Stomach smooth muscle (tissue), 2 donors: ENCODE results near the gene LRMDA.

ENCODE experiments used
- H3K27ac ChIP-seq: one replicate; pipeline ENCODE4 v1.7.0; 2013; ENCODE audit warnings: mild to moderate bottlenecking, low read length, inconsistent platforms
- H3K27me3 ChIP-seq, 2 donors: one replicate each; pipeline ENCODE4 v1.7.0; 2013; ENCODE audit warnings: low read length in 2 of 2; ENCODE audit not compliant: insufficient read depth in 2 of 2, control insufficient read depth in 1 of 2
- H3K36me3 ChIP-seq, 2 donors: one replicate each; pipeline ENCODE4 v1.7.0; 2013; ENCODE audit warnings: low read length in 2 of 2; ENCODE audit not compliant: control insufficient read depth in 2 of 2, insufficient read depth in 2 of 2
- H3K4me1 ChIP-seq: one replicate; pipeline ENCODE4 v1.7.0; 2013; ENCODE audit warnings: low read length; ENCODE audit not compliant: control insufficient read depth, insufficient read depth
- H3K4me3 ChIP-seq, 2 donors: one replicate each; pipeline ENCODE4 v1.7.0; 2013; ENCODE audit warnings: low read length in 2 of 2
- H3K9ac ChIP-seq, 2 donors: one replicate each; pipeline ENCODE4 v1.7.0; 2013; ENCODE audit warnings: low read length in 2 of 2, mild to moderate bottlenecking in 1 of 2
- H3K9me3 ChIP-seq, 2 donors: one replicate each; pipeline ENCODE4 v1.7.0; 2013; ENCODE audit warnings: low read length in 2 of 2; ENCODE audit not compliant: control insufficient read depth in 2 of 2
- donor health status: healthy.
- donor health status: Pancreatic carcinoma.

LRMDA gene

DNA sequence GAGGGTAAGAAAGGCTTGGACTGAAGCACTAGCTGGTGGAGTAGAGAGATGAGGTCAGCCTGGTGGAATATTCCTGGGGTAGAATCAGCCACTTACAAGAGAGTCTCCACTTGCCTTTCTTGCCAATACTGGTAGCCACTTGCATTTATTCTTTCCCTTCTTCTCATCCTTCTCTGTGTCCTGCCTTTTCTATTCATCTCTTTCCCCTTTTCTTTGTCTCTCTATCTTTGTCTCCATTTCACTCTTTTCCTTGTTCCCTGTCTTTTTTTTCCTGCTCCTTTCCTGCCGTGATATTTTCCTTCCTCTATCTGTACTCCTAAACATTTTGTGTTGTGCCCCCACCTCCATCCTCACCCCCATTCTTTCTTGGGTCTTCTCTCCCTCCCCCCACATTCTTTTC is 214.3 kb downstream of the LRMDA start:
- Histone ChIP-seq H3K4me3 (no peak overlapping the region), H3K27me3 (no peaks in the 10 kb centered on the region), H3K9ac (no peak overlapping the region), H3K4me1 (no peaks in the 10 kb centered on the region), H3K36me3 (no peaks in the 10 kb centered on the region), H3K27ac (no peak overlapping the region), H3K9me3 (no peaks in the 10 kb centered on the region)

- Histone ChIP-seq H3K4me3 (no peak overlapping the region), H3K27me3 (no peaks in the 10 kb centered on the region), H3K4me1 (no peaks in the 10 kb centered on the region), H3K9me3 (no peaks in the 10 kb centered on the region), H3K9ac (no peak overlapping the region), H3K36me3 (no peaks in the 10 kb centered on the region), H3K27ac (no peak overlapping the region)
These were observed 214.9 kb downstream of the LRMDA start for GRCh38 chr10:75646218-75646915.

DNA sequence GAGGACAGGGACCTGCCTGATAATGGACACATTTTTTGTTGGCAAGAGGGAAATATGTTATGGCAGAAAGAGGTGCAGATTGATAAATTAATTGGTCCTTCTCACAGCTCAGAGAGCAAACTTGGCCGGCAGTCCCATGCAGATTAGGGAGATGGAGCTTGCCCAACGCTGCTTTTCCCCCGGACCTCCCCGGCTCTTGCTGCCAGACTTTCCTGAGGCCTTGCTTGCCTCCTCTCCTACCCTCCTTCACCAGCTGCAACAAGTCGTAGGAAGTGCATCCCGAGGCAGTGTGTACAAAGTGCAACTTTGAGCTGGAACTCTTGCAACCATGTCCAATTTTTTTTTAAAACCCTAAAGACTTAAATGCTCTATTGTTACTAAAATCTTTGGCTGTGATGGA is 215.5 kb downstream of the LRMDA start:
- Histone ChIP-seq H3K4me1 (no peaks in the 10 kb centered on the region), H3K9me3 (no peaks in the 10 kb centered on the region)

DNA sequence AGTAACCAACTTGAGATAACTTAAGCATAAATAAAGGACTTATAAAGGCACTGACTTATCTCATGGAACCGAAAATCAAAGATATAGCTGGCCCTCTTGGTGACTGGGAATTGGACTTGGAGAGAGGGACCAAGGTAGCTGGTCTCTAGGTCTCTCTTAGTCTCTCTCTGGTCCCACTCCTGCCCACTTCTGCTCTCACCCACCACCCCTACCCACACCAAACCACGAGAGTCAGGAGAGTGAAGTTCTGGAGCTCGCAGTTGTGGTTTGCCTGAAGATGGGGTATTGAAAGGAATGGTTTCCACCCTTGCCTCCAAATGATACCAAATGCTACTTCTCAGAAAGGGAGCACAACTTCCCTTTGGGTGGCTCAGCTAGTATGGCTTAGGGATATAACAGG is 216.3 kb downstream of the LRMDA start:
- Histone ChIP-seq H3K4me3 (no peak overlapping the region), H3K9ac (no peak overlapping the region), H3K9me3 (no peaks in the 10 kb centered on the region), H3K27ac (no peak overlapping the region), H3K27me3 (no peaks in the 10 kb centered on the region), H3K36me3 (no peaks in the 10 kb centered on the region), H3K4me1 (no peaks in the 10 kb centered on the region)

More for the DNA sequence above, 215.5 kb downstream of the LRMDA start:
- no peak overlapping the region for H3K4me3 ChIP-seq
- no peak overlapping the region for H3K9ac ChIP-seq
- H3K36me3 ChIP-seq: no peaks in the 10 kb centered on the region
- no peak overlapping the region for H3K27ac ChIP-seq
- H3K27me3 ChIP-seq: no peaks in the 10 kb centered on the region

DNA sequence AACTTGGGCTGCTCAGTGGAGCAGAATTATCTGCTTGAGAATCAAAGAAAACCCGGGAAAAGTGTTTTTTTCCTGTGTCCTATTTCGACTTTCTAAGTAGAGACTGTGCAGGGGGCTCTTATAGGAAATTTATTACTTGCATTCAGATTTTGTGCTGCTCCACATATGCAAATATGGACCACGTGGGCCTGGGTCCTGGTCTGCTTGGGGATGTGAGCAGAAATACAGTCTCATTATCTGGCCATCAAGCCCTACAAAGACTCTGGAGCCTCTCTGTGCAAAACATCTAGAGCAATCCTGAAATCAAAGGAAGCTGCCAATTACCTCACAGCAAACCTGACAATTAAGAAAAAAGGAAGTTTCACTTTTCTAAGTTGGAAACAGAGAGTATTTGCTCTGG is 216.9 kb downstream of the LRMDA start:
- Histone ChIP-seq H3K36me3 (no peaks in the 10 kb centered on the region), H3K9me3 (no peaks in the 10 kb centered on the region), H3K27me3 (no peaks in the 10 kb centered on the region), H3K9ac (no peak overlapping the region), H3K4me3 (no peak overlapping the region), H3K4me1 (no peaks in the 10 kb centered on the region), H3K27ac (no peak overlapping the region)

DNA sequence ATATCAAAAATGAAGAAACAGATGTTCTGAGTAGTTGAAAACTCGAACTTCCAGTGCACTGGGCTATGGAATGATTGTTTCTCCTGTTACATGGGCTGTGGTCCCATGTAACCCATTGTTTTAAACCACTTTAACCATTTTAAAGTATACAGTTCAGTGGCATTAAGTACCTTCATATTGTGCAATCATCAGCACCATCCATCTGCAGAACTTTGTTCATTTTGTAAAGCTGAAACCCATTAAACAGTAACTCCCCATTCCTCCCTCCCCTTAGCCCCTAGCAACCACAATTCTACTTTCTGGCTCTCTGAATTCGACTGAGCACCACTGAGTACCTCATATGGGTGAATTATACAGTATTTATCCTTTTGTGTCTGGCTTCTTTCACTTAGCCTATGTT is 217.4 kb downstream of the LRMDA start:
- H3K9ac ChIP-seq: no peak overlapping the region
- no peak overlapping the region for H3K4me3 ChIP-seq
- no peak overlapping the region for H3K27ac ChIP-seq
- no peaks in the 10 kb centered on the region for H3K9me3 ChIP-seq
- H3K36me3 ChIP-seq: no peaks in the 10 kb centered on the region
- no peaks in the 10 kb centered on the region for H3K4me1 ChIP-seq
- no peaks in the 10 kb centered on the region for H3K27me3 ChIP-seq

DNA sequence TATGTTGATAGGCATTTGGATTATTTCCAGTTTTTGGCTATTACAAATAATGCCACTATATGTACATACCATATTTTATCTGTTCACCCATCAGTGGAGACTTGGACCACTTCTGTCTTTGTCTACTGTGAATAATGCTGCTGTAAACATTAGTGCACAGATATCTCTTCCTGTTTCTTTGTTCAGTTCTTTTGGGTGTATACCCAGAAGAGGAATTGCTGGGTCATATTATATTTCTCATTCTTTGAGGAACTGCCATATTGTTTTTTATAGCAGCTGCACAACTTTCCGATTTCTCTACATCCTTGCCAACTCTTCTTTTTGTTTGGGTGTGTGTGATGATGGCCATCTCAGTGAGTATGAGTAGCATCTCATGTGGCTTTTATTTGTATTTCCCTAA is 218.0 kb downstream of the LRMDA start:
- no peak overlapping the region for H3K27ac ChIP-seq
- H3K9me3 ChIP-seq: no peaks in the 10 kb centered on the region
- no peaks in the 10 kb centered on the region for H3K36me3 ChIP-seq
- no peaks in the 10 kb centered on the region for H3K4me1 ChIP-seq
- no peaks in the 10 kb centered on the region for H3K27me3 ChIP-seq
- no peak overlapping the region for H3K9ac ChIP-seq
- H3K4me3 ChIP-seq: no peak overlapping the region

DNA sequence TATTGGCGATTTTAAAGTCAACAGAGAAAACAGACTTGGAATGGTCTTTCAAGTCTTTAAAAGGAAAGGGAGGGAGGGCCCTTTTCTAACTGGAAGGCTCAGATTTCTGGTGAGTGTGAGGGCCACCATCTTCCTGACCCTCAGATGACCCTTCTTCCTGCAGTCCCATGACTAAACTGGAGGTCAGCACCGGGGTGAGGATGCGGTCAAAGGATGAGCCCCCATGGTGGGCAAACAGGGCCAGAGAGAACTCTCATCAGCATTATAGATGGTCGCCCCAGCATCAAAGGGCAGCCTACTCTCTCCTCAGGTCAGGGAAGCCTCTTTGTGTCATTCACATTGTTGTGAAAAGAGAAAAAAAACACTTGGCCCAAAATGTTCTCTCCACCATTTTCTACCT is 219.2 kb downstream of the LRMDA start:
- H3K27ac ChIP-seq: no peak overlapping the region
- peaks cover 7% of the 10 kb centered on the region for H3K4me1 ChIP-seq
- no peak overlapping the region for H3K4me3 ChIP-seq
- no peaks in the 10 kb centered on the region for H3K36me3 ChIP-seq
- H3K9ac ChIP-seq: no peak overlapping the region
- no peaks in the 10 kb centered on the region for H3K27me3 ChIP-seq
- no peaks in the 10 kb centered on the region for H3K9me3 ChIP-seq

GRCh38 chr10:75651417-75651816 is 220.0 kb downstream of the LRMDA start:
- H3K9me3 ChIP-seq: no peaks in the 10 kb centered on the region
- H3K9ac ChIP-seq: no peak overlapping the region
- H3K27ac ChIP-seq: no peak overlapping the region
- no peaks in the 10 kb centered on the region for H3K36me3 ChIP-seq
- H3K4me1 ChIP-seq: peaks cover 7% of the 10 kb centered on the region
- H3K27me3 ChIP-seq: no peaks in the 10 kb centered on the region
- H3K4me3 ChIP-seq: no peak overlapping the region

DNA sequence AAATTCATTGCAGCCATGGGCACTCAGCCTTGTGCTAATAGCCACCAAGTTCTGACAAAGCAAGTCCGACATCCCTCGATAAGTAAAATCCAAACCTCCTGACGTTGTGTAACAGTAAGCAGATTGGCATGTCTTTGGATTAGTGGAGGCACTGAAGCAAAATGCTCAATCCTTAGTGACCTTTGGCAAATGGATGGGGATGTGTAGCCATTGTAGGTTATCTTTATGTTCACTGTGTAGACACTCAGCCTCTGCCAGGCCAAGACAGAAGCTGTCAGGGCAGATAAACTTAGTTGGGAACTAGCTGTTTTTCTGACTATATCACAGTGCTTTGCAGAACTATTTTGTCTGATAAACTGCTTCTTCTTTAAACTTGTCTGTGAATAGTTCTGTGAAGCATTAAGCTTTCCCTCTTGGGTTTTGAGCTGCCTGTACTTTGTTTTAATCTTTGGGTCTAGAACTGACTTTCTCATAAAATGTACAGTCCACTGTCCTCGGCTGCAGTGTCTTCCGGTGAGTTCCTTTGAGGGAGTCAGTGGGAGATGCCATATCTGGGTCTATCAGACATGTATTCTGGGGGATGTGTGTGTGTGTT is 220.8 kb downstream of the LRMDA start:
- no peak overlapping the region for H3K9ac ChIP-seq
- no peak overlapping the region for H3K27ac ChIP-seq
- no peak overlapping the region for H3K4me3 ChIP-seq
- H3K36me3 ChIP-seq: no peaks in the 10 kb centered on the region
- H3K4me1 ChIP-seq: peaks cover 7% of the 10 kb centered on the region
- no peaks in the 10 kb centered on the region for H3K27me3 ChIP-seq
- H3K9me3 ChIP-seq: no peaks in the 10 kb centered on the region

GRCh38 chr10:75653761-75654160 is 222.3 kb downstream of the LRMDA start:
- Histone ChIP-seq H3K9ac (no peak overlapping the region), H3K9me3 (no peaks in the 10 kb centered on the region), H3K27me3 (no peaks in the 10 kb centered on the region), H3K27ac (no peak overlapping the region), H3K4me3 (no peak overlapping the region), H3K36me3 (no peaks in the 10 kb centered on the region), H3K4me1 (peaks cover 7% of the 10 kb centered on the region)
